ENCODE measurements around the gene DCDC2.
"Not testable (repeated sequence)": the region's sequence is repeated elsewhere in the genome, so short reads cannot be mapped to it uniquely, and the experiment has no call there.

Gene DCDC2

DNA sequence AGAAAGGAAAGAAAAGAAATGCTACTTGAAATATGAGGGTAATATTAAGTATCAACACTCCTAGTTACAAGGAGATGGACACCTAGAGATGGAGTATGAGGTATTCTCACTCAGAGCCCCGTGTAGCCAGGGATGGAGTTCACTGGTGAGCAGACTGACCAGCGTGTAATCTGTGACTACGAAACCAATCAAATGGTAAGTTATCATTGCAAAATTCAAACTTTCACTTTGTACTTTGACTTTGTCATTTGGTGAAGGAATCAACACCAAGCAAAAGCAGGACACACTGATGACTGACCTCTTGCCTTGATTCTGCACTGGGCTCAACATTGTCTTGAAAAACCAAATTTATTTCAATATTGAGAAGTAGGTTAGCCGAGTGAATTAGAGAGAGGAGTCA lies 51.8 kb downstream of the DCDC2 start:
- H3K4me2 ChIP-seq (ENCODE audit: insufficient read depth, low read length, poor library complexity, severe bottlenecking), result no peak overlapping the region
- no peak overlapping the region for H2BK5ac ChIP-seq (ENCODE audit: low read length)
- H2AFZ ChIP-seq (ENCODE audit: low read length), result no peak overlapping the region
- H3K79me1 ChIP-seq (ENCODE audit: low read depth, low read length), result no peaks in the 10 kb centered on the region
- H2BK120ac ChIP-seq (ENCODE audit: low read depth, low read length), result no peak overlapping the region
- no peak overlapping the region for H3K14ac ChIP-seq (ENCODE audit: low read length)
- no peak overlapping the region for H3K4me3 ChIP-seq (ENCODE audit: low read length in 2 of 2)
- no peak overlapping the region for H2BK12ac ChIP-seq (ENCODE audit: low read length)
- H4K8ac ChIP-seq (ENCODE audit: low read depth, low read length), result no peak overlapping the region
- H3K18ac ChIP-seq (ENCODE audit: low read length), result no peak overlapping the region
- H3K4me1 ChIP-seq (ENCODE audit: control insufficient read depth in 2 of 2, insufficient read depth in 1 of 2, low read depth in 1 of 2, low read length in 2 of 2), result peaks cover 2 to 6% of the 10 kb centered on the region in 2 donors
- H3K36me3 ChIP-seq (replicated peaks in 1 of 2; ENCODE audit: control insufficient read depth in 2 of 2, insufficient read depth in 2 of 2, low read length in 2 of 2), result no peaks in the 10 kb centered on the region
- no peak overlapping the region for H3K9ac ChIP-seq (ENCODE audit: low read depth, low read length, poor library complexity)
- no CpG with 5 or more reads among the region's 4 CpGs for WGBS, 2 donors (ENCODE audit: extremely low coverage in 2 of 2, insufficient read length in 2 of 2, insufficient replicate concordance in 1 of 2)
- H3K4ac ChIP-seq (ENCODE audit: low read length), result no peak overlapping the region
- H3K27me3 ChIP-seq (ENCODE audit: control insufficient read depth in 3 of 3, insufficient read depth in 3 of 3, low read depth in 1 of 3, low read length in 3 of 3), result no peaks in the 10 kb centered on the region
- H3K27ac ChIP-seq (replicated peaks; ENCODE audit: low read length), result no peak overlapping the region
- no peak overlapping the region for H4K91ac ChIP-seq (ENCODE audit: low read depth, low read length, poor library complexity)
- H2BK15ac ChIP-seq (ENCODE audit: low read length), result no peak overlapping the region
- H2AK5ac ChIP-seq (ENCODE audit: low read depth, low read length), result no peak overlapping the region
- no peak overlapping the region for H3K23ac ChIP-seq (ENCODE audit: low read depth, low read length, poor library complexity)
- peaks cover 0 to 4% of the 10 kb centered on the region in 2 donors for H3K9me3 ChIP-seq (replicated peaks in 1 of 2; ENCODE audit: control insufficient read depth in 2 of 2, insufficient read depth in 1 of 2, low read depth in 1 of 2, low read length in 2 of 2)
- no peak for DNase-seq (ENCODE audit: low spot score)

DNA sequence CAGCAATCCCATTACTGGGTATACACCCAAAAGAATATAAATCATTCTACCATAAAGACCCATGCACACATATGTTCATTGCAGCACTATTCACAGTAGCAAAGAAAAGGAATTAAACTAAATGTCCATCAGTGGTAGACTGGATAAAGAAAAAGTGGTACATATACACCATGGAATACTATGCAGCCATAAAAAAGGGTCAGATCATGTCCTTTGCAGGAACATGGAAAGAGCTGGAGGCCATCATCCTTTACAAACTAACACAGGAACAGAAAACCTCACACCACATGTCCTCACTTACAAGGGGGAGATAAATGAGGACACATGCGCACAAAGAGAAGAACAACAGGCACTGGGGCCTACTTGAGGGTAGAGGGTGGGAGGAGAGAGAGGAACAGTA lies 60.9 kb downstream of the DCDC2 start:
- Histone ChIP-seq H3K4me1 (ENCODE audit: control insufficient read depth in 2 of 2, insufficient read depth in 1 of 2, low read depth in 1 of 2, low read length in 2 of 2) (no peaks in the 10 kb centered on the region), H3K79me1 (ENCODE audit: low read depth, low read length) (no peaks in the 10 kb centered on the region), H3K36me3 (replicated peaks in 1 of 2; ENCODE audit: control insufficient read depth in 2 of 2, insufficient read depth in 2 of 2, low read length in 2 of 2) (no peaks in the 10 kb centered on the region), H3K9me3 (replicated peaks in 1 of 2; ENCODE audit: control insufficient read depth in 2 of 2, insufficient read depth in 1 of 2, low read depth in 1 of 2, low read length in 2 of 2) (peaks cover 0 to 3% of the 10 kb centered on the region in 2 donors), H3K18ac (ENCODE audit: low read length) (no peak overlapping the region), H2BK5ac (ENCODE audit: low read length) (no peak overlapping the region), H3K23ac (ENCODE audit: low read depth, low read length, poor library complexity) (no peak overlapping the region), H3K9ac (ENCODE audit: low read depth, low read length, poor library complexity) (no peak overlapping the region), H2BK15ac (ENCODE audit: low read length) (no peak overlapping the region), H2AK5ac (ENCODE audit: low read depth, low read length) (no peak overlapping the region), H3K4me2 (ENCODE audit: insufficient read depth, low read length, poor library complexity, severe bottlenecking) (no peak overlapping the region), H4K8ac (ENCODE audit: low read depth, low read length) (no peak overlapping the region), H2BK12ac (ENCODE audit: low read length) (no peak overlapping the region), H2BK120ac (ENCODE audit: low read depth, low read length) (no peak overlapping the region), H3K27me3 (ENCODE audit: control insufficient read depth in 3 of 3, insufficient read depth in 3 of 3, low read depth in 1 of 3, low read length in 3 of 3) (no peaks in the 10 kb centered on the region), H4K91ac (ENCODE audit: low read depth, low read length, poor library complexity) (no peak overlapping the region), H3K27ac (replicated peaks; ENCODE audit: low read length) (no peak overlapping the region), H3K4ac (ENCODE audit: low read length) (no peak overlapping the region), H3K4me3 (ENCODE audit: low read length in 2 of 2) (no peak overlapping the region), H2AFZ (ENCODE audit: low read length) (no peak overlapping the region), H3K14ac (ENCODE audit: low read length) (no peak overlapping the region)
- DNase-seq (ENCODE audit: low spot score), result no peak
- WGBS, 2 donors (ENCODE audit: extremely low coverage in 2 of 2, insufficient read length in 2 of 2, insufficient replicate concordance in 1 of 2), result no CpG with 5 or more reads among the region's 1 CpG

DNA sequence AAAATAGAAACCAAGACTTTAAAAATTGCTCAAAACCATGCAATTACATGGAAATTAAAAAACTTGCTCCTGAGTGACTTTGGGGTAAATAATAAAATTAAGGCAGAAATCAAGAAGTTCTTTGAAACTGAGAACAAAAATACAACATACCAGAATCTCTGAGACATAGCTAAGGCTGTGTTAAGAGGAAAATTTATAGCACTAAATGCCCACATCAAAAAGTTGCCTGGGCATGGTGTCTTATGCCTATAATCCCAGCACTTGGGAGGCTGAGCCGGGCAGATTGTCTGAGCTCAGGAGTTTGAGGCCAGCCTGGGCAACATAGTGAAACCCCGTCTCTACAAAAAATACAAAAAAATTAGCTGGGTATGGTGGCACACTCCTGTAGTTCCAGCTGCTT lies 64.0 kb downstream of the DCDC2 start:
- H3K14ac ChIP-seq (ENCODE audit: low read length); H3K4me2 ChIP-seq (ENCODE audit: insufficient read depth, low read length, poor library complexity, severe bottlenecking); H2BK15ac ChIP-seq (ENCODE audit: low read length); H3K4ac ChIP-seq (ENCODE audit: low read length); H3K4me1 ChIP-seq (ENCODE audit: control insufficient read depth in 2 of 2, insufficient read depth in 1 of 2, low read depth in 1 of 2, low read length in 2 of 2); H3K23ac ChIP-seq (ENCODE audit: low read depth, low read length, poor library complexity); H3K9ac ChIP-seq (ENCODE audit: low read depth, low read length, poor library complexity); H3K4me3 ChIP-seq (ENCODE audit: low read length in 2 of 2); H2BK120ac ChIP-seq (ENCODE audit: low read depth, low read length); H2BK12ac ChIP-seq (ENCODE audit: low read length); DNase-seq (ENCODE audit: low spot score); H3K18ac ChIP-seq (ENCODE audit: low read length); H2AFZ ChIP-seq (ENCODE audit: low read length); H4K91ac ChIP-seq (ENCODE audit: low read depth, low read length, poor library complexity); H3K36me3 ChIP-seq (replicated peaks in 1 of 2; ENCODE audit: control insufficient read depth in 2 of 2, insufficient read depth in 2 of 2, low read length in 2 of 2); H3K27ac ChIP-seq (replicated peaks; ENCODE audit: low read length); H4K8ac ChIP-seq (ENCODE audit: low read depth, low read length); H2AK5ac ChIP-seq (ENCODE audit: low read depth, low read length); H2BK5ac ChIP-seq (ENCODE audit: low read length); H3K79me1 ChIP-seq (ENCODE audit: low read depth, low read length); H3K27me3 ChIP-seq (ENCODE audit: control insufficient read depth in 3 of 3, insufficient read depth in 3 of 3, low read depth in 1 of 3, low read length in 3 of 3); H3K9me3 ChIP-seq (replicated peaks in 1 of 2; ENCODE audit: control insufficient read depth in 2 of 2, insufficient read depth in 1 of 2, low read depth in 1 of 2, low read length in 2 of 2): not testable (repeated sequence)
- WGBS, 2 donors (ENCODE audit: extremely low coverage in 2 of 2, insufficient read length in 2 of 2, insufficient replicate concordance in 1 of 2), result no CpG with 5 or more reads among the region's 2 CpGs

DNA sequence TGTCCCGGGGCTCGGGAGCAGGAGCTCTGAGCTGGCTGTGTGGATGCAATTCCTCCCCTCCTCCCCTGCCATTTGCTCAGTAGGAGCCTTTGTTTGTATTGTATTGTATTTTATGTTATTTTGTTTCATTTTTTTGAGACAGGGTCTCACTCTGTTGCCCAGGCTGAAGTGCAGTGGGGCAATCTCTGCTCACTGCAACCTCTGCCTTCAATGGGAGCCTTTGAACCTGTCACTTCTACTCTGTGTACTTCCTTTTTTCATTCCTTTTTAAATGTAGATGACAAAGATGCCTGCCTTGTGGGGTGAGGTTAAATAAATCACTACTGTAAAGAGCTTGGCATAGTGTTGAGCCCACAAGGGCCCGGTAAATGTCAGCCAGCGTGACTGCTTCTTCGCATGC lies 70.6 kb downstream of the DCDC2 start:
- H2BK5ac ChIP-seq (ENCODE audit: low read length), result no peak overlapping the region
- no peak overlapping the region for H3K18ac ChIP-seq (ENCODE audit: low read length)
- no peak overlapping the region for H3K23ac ChIP-seq (ENCODE audit: low read depth, low read length, poor library complexity)
- no peaks in the 10 kb centered on the region for H3K9me3 ChIP-seq (replicated peaks in 1 of 2; ENCODE audit: control insufficient read depth in 2 of 2, insufficient read depth in 1 of 2, low read depth in 1 of 2, low read length in 2 of 2)
- H2AFZ ChIP-seq (ENCODE audit: low read length), result no peak overlapping the region
- H3K36me3 ChIP-seq (replicated peaks in 1 of 2; ENCODE audit: control insufficient read depth in 2 of 2, insufficient read depth in 2 of 2, low read length in 2 of 2), result no peaks in the 10 kb centered on the region
- no peak overlapping the region for H4K91ac ChIP-seq (ENCODE audit: low read depth, low read length, poor library complexity)
- no peak overlapping the region for H3K4me2 ChIP-seq (ENCODE audit: insufficient read depth, low read length, poor library complexity, severe bottlenecking)
- no peaks in the 10 kb centered on the region for H3K27me3 ChIP-seq (ENCODE audit: control insufficient read depth in 3 of 3, insufficient read depth in 3 of 3, low read depth in 1 of 3, low read length in 3 of 3)
- H2BK12ac ChIP-seq (ENCODE audit: low read length), result no peak overlapping the region
- H2AK5ac ChIP-seq (ENCODE audit: low read depth, low read length), result no peak overlapping the region
- H4K8ac ChIP-seq (ENCODE audit: low read depth, low read length), result no peak overlapping the region
- no peak overlapping the region for H3K9ac ChIP-seq (ENCODE audit: low read depth, low read length, poor library complexity)
- H3K27ac ChIP-seq (replicated peaks; ENCODE audit: low read length), result no peak overlapping the region
- H3K79me1 ChIP-seq (ENCODE audit: low read depth, low read length), result no peaks in the 10 kb centered on the region
- H3K4me3 ChIP-seq (ENCODE audit: low read length in 2 of 2), result no peak overlapping the region
- H3K4ac ChIP-seq (ENCODE audit: low read length), result no peak overlapping the region
- no peak for DNase-seq (ENCODE audit: low spot score)
- no peak overlapping the region for H3K14ac ChIP-seq (ENCODE audit: low read length)
- H2BK120ac ChIP-seq (ENCODE audit: low read depth, low read length), result no peak overlapping the region
- WGBS, 2 donors (ENCODE audit: extremely low coverage in 2 of 2, insufficient read length in 2 of 2, insufficient replicate concordance in 1 of 2), result no CpG with 5 or more reads among the region's 5 CpGs
- peaks cover 0 to 3% of the 10 kb centered on the region in 2 donors for H3K4me1 ChIP-seq (ENCODE audit: control insufficient read depth in 2 of 2, insufficient read depth in 1 of 2, low read depth in 1 of 2, low read length in 2 of 2)
- no peak overlapping the region for H2BK15ac ChIP-seq (ENCODE audit: low read length)
